NCI-H2029 (cell line): Measurements from ENCODE around the gene CFAP74.
A peak's percentile ranks its signal among the peaks of the same experiment; 100 is the strongest.
"Not testable (repeated sequence)": the region's sequence is repeated elsewhere in the genome, so short reads cannot be mapped to it uniquely, and the experiment has no call there.

Experiments
- DNase-seq: peaks from one replicate; lab custom pipeline; 2025; lab: John Stamatoyannopoulos, UW

CFAP74 gene

GRCh38 chr1:1894354-1895059 is 109.1 kb downstream of the CFAP74 start:
- DNase-seq = no peak

- no peak for DNase-seq
Observed at GRCh38 chr1:1893997-1894353, 109.6 kb downstream of the CFAP74 start.

GRCh38 chr1:1893291-1893985 is 110.1 kb downstream of the CFAP74 start:
- DNase-seq = no peak

GRCh38 chr1:1892763-1893120 is 110.8 kb downstream of the CFAP74 start:
- no peak for DNase-seq

- no peak for DNase-seq
Observed at GRCh38 chr1:1892079-1892762, 111.4 kb downstream of the CFAP74 start.

GRCh38 chr1:1891349-1892078 is 112.1 kb downstream of the CFAP74 start:
- DNase-seq = no peak

- peak; percentile 69 for DNase-seq
Observed at GRCh38 chr1:1890506-1891348, 112.9 kb downstream of the CFAP74 start, which contains the start of gene GNB1. Gene GNB1 (minus strand): TSS chr1:1891087. CDS start chr1:1825453, 65,634 bp downstream.

- DNase-seq = no peak
Observed at GRCh38 chr1:1889847-1890505, 113.6 kb downstream of the CFAP74 start.

- DNase-seq = no peak
Observed at GRCh38 chr1:1889090-1889750, 114.4 kb downstream of the CFAP74 start.

GRCh38 chr1:1883890-1884289 is 119.7 kb downstream of the CFAP74 start:
- not testable (repeated sequence) for DNase-seq

- DNase-seq = no peak
Observed at GRCh38 chr1:1883092-1883873, 120.3 kb downstream of the CFAP74 start.

GRCh38 chr1:1881727-1882126 is 121.9 kb downstream of the CFAP74 start:
- no peak for DNase-seq

- DNase-seq = no peak
Observed at GRCh38 chr1:1880617-1881312, 122.8 kb downstream of the CFAP74 start.

- DNase-seq = no peak
Observed at GRCh38 chr1:1879942-1880341, 123.6 kb downstream of the CFAP74 start.

GRCh38 chr1:1877865-1878436 is 125.6 kb downstream of the CFAP74 start:
- no peak for DNase-seq

- DNase-seq = no peak
Observed at GRCh38 chr1:1876335-1876930, 127.2 kb downstream of the CFAP74 start.

GRCh38 chr1:1875932-1876331 is 127.7 kb downstream of the CFAP74 start:
- DNase-seq = no peak

- DNase-seq = no peak
Observed at GRCh38 chr1:1874901-1875300, 128.7 kb downstream of the CFAP74 start.
